ENCODE measurements around the gene MAP2K5.

Gene MAP2K5

GRCh38 chr15:67828969-67829646, 286.6 kb downstream of the MAP2K5 start:
- no peak for DNase-seq

DNA sequence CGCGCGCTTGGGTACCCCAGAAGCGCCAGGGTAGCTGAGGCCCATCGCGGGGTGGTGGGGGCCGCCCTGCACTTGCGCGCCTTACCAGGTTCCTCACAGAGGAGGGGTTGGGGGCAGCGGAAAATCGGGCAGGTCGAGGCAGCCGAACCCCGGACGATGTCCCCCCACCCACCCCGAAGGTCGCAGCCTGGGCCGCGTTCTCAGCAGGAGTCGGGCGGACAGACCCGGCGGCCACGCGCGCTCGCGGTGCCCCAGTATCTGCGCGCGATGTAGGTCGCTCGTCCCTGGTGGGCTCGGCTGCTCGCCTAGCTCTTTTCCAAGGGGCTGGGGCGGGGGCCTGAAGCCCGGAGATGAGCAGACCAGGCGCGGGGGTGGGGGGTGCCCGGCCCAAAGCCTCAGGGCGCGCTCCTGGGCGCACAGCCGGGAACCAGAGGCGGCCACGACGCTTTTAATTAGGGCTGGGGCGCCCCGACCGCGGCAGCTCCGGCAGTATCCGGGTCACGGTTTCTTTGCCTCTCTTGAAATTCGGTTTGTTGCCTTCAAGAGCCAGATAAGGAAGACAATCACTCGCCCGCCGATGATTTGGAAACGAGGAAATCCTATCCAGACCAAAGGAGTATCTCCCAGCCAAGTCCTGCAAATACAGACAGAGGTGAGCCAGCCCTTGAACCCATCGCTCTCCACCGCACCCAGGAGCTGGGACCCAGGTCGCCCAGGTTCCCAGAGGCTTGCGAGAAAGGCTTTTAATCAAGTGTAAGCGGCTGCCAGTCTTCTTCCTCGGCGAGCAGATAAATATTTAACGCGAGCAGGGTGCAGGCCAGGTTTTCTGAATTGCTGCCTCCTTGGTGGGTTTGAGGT, 287.4 kb downstream of the MAP2K5 start:
- no peak for DNase-seq

GRCh38 chr15:67831363-67831762, 288.9 kb downstream of the MAP2K5 start:
- DNase-seq = no peak

- no peak for DNase-seq
These were observed 289.6 kb downstream of the MAP2K5 start for GRCh38 chr15:67832031-67832551.

GRCh38 chr15:67832897-67833709, 290.6 kb downstream of the MAP2K5 start:
- DNase-seq = no peak

DNA sequence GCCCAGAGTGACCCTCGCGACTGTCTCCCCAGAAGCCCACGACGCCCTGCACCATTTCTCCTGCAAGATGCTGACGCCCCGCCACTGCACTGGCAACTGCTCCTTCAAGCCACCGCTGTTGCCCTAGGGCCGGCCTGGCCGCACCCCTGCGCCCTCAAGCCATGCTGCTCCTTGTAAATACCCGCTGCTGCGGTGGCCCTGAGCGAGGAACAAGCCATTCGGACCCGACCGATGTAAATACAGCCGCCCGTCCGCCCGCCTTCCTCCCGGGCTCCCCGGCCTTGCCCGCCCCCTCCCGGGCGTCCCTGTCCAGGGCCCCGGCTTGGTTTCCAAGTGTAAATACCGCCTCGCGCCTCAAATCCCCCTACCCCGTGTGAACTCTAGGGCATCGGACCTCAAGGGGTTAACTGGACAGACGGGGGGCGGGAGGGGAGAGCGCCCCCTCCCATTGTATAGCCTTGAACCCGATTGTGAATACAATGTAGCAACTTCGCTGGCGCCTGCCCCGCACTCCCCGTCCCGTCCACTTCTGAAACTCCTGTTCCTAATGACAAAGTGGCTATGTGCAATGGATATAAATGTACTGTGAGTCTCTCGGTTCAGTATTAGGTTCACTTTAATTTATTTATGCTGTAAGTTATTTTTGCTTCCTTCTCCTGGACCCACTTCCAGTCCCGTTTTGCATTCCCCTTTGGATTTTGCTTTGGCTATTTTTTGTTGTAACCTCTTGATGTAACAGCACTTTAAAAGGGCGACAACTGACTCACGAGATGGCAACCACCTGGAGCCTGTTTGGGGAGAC, 291.4 kb downstream of the MAP2K5 start:
- no peak for DNase-seq

GRCh38 chr15:67834581-67835296, 292.2 kb downstream of the MAP2K5 start:
- DNase-seq = no peak

GRCh38 chr15:67835297-67836133, 293.0 kb downstream of the MAP2K5 start:
- DNase-seq = no peak

DNA sequence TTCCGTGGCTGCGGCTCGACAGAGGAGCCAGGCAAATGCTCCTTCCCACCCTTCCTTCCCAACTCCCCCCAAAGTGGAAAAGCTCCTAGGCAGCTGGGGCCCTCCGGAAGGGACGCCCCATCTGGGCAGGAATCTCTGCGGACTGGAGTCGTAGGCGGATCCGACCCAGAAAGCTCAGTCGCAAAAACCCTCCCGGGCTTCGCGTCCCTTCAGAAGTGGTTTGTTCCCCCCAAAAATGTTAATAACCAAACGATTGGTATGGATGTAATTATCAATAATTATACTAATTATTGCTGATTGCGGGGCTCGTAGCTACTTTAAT, 293.6 kb downstream of the MAP2K5 start:
- DNase-seq = no peak

DNA sequence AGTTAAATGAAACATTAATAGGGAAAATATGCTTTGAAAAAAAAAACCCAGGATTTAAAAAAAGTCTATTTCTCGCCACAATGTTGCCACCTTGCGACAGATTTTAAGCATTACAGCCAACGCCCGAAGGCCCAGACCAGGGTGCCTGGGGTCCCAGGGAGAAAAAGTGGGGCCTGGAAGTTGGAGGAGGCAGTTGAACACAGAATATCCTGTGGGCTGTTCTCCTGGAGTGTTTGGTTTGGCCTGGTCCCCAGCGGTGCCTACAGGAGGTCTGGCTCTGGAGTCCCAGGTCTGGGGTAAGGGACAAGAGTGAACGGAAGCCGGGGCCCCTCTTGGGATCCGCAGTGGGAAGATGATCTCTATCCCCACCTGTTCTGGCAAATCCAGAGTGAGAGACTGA, 294.0 kb downstream of the MAP2K5 start:
- peak; percentile 72 for DNase-seq

DNA sequence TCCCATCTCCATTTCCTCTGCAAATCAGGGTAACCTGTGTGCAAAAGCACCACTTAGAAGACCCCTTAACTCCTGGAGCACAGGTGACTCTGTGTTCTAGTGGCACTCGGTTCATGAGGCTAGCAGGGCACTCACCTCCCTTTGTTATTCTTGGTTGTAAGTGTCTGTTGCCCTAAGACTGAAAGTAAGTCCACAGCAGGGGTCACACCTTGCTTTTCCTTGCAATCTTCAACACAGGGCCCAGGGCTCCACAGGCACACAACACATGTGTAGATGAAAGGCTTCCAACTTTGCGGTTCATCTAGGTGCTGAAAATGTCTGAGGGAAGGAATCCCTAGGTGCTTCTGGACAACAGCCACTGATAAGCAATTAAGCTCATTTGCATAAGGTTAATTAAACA, 294.5 kb downstream of the MAP2K5 start:
- no peak for DNase-seq

GRCh38 chr15:67838789-67839332, 296.4 kb downstream of the MAP2K5 start:
- no peak for DNase-seq

GRCh38 chr15:67839499-67839928, 297.0 kb downstream of the MAP2K5 start:
- peak; percentile 88 for DNase-seq

DNA sequence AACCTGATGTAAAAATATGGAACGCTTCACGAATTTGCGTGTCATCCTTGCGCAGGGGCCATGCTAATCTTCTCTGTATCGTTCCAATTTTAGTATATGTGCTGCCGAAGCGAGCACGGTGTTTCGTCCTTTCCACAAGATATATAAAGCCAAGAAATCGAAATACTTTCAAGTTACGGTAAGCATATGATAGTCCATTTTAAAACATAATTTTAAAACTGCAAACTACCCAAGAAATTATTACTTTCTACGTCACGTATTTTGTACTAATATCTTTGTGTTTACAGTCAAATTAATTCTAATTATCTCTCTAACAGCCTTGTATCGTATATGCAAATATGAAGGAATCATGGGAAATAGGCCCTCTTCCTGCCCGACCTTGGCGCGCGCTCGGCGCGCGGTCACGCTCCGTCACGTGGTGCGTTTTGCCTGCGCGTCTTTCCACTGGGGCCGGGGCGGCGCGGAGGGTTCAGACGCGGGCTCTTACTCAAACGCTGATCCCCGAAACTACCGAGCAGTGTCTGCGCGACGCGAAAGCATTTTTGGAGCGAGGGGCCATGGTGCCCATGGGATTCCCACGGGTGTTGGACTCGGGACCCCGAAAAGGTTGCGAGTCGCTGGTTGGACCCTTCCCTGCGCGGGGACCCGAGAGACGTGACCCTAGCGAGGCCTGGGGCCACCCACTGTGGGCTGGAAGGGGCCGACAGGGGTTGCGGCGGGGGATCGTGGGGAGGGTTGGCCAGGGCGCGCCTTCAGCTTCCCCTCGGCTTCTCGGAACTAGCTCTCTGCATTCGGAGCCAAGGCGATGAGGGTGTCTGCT, 297.6 kb downstream of the MAP2K5 start, which contains the start of gene RNU6-1:
TSS of gene RNU6-1 (minus strand) at position 117 of the 820 bp plus-strand sequence.
- peak; percentile 96 for DNase-seq

- DNase-seq = peak; percentile 55
These were observed 298.4 kb downstream of the MAP2K5 start for GRCh38 chr15:67840749-67841512.

DNA sequence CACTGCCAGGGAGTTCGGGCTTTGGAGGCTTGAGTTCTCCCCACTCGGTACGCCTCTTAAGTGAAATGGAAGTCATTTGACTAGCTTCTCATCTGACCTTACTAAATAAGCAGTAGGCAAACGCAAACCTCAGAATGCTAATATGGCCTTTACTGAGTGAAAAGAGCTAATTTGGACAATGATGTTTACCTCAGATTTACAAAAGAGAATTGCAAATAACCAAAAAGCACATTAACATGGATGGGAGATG, 298.9 kb downstream of the MAP2K5 start:
- DNase-seq = no peak

- DNase-seq = no peak
These were observed 300.6 kb downstream of the MAP2K5 start for GRCh38 chr15:67843092-67843501.

DNA sequence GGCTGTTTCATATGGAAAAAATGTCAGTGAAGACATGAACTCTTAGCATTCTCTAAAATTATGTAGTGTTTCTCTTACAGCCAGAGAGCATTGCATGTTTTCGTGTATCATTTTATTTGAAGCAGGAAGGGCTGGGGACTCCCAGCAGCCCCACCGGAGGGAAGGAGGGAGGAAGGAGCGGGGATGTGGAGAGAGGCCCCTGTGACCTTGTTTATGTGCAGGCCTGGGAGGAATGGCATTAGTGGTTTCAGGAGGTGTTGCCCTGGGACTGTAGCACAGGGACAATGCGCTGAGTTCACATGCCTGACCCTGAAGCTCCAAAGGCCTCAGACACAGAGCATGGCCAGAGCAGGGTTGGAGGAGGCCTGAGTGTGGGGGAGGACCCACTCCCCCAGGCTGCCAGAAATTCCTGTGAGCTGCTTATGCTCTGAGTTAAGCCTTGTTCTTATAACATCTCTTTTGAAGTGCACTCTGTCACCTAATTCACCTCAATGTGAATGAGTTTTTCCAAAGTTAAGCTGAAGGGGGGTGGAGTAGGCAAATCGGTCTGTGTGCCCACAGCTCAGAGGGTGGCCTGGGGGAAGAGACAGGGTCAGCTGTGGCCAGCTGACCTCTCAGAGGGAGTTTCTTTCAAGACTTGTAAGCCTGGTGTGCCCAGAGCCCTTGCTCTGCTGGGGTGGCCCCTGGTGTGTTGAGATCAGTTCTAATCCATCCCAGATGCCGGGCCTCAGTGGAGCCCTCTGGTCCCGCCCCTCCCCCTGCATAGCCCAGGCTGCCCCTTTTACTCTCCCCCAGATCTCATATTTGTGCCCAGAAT, 301.3 kb downstream of the MAP2K5 start:
- no peak for DNase-seq
